Activated T-cell treated with anti-CD3 and anti-CD28 coated beads for 48 hours (primary cell): ENCODE results near the gene ZBTB42.

Source experiments
- DNase-seq: peaks from one replicate; pipeline ENCODE4 v3.0.0-alpha.2; 2020; ENCODE audit warnings: low read depth

ZBTB42 gene

GRCh38 chr14:104769324-104770071 is 31.4 kb upstream of the ZBTB42 start:
- no peak for DNase-seq

- no peak for DNase-seq
Observed at GRCh38 chr14:104770072-104770579, 30.8 kb upstream of the ZBTB42 start.

- no peak for DNase-seq
Observed at GRCh38 chr14:104770851-104771272, 30.0 kb upstream of the ZBTB42 start.

DNA sequence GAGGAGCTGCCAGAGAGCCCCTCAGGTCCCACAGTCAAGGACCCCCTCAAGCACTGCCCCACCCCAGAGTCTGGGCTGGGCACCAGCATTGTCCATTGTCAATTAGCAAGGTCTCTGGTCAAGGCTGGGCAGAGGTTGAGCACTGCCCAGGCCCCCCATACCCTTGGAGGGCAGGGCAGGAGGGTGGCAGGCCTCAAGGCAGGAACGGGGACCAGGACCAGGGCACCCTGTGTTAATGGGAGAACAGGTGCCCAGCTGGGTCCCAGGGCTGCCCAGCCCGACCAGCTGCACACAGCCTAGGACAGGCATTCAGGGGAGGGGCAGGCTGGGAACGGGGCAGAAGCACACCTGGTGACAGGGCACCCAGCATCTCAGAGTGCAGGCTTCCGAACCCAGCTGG is 29.5 kb upstream of the ZBTB42 start:
- no peak for DNase-seq

GRCh38 chr14:104771918-104772706 is 28.8 kb upstream of the ZBTB42 start:
- no peak for DNase-seq

DNA sequence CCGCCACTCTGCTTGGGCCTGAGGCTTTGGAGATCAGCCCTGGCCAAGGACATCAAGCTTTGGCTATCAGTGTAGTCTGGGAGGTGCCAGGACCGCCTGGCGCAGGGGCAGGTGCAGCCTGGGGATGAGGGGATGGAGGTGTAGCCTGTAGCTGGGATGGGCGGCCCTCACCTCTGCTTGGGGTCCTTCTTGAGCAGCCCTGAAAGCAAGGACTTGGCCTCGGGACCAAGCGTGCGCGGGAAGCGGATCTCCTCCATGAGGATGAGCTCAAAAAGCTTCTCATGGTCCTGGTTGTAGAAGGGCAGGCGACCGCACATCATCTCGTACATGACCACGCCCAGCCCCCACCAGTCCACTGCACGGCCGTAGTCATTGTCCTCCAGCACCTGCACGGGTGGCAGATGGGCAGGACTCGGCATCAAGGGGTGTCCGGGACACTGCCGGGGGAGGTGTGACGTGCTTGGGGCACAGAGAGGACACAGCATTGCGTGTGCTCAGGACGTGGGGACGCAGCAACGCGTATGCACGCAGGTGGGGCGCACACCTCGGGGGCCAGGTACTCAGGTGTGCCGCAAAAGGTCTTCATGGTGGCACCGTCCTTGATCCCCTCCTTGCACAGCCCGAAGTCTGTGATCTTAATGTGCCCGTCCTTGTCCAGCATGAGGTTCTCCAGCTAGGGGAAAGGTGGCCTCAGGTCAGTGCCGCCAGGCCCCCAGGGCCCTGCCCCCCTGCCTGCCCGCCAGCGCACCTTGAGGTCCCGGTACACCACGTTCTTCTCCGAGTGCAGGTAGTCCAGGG is 28.0 kb upstream of the ZBTB42 start:
- DNase-seq: no peak

DNA sequence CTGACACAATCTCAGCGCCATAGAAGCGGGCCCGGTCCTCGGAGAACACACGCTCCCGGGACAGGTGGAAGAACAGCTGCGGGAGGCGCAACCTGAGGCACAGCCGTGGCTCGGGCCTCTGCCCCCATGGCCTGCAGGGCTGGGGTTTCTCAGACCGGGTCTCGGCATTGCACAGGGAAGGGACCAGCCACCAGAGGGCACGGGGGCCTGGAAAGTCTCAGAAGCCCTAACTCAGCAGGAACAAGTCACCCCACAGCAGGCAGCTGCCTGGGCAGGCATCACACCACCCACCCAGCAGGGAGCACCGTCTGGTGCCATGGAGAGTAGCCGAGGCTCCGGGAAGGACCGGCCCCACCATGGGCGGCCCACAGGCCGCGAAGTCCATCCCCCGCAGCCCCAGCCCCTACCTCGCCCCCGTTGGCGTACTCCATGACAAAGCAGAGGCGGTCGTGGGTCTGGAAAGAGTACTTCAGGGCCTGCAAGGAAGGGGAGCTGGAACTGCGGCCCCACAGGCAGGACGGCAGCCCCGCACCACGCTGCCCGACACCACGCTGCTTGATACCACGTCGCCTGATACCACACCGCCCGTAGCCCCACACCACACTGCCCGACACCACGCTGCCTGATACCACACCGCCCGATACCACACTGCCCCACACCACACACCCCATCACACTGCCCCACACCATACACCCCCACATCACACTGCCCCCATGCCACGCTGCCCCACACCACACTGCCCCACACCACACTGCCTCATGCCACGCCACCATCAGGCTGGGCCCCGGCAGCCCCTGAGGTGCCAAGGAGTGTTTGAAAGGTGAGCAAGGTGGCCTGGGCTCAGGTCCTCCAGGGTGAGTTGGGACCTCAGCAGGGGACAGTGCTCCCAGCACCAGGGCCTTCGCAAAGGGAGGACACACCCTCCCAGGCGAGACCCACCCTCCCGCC is 27.1 kb upstream of the ZBTB42 start:
- DNase-seq: no peak

- no peak for DNase-seq
Observed at GRCh38 chr14:104774453-104775072, 26.3 kb upstream of the ZBTB42 start.

DNA sequence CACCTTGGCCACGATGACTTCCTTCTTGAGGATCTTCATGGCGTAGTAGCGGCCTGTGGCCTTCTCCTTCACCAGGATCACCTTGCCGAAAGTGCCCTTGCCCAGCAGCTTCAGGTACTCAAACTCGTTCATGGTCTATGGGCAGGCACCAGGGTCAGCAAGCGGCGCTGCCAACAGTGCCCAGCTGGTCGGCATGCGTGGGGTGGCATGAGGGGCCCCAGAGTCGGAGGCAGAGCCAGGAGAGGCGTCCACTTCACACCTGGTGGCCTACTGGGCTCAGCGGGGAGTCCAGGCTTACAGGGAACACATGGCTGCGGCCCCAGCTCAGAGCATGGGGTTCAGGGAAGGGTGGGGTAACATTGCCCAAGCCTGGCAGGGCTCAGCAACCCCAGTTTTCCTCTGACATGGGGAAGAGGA is 25.8 kb upstream of the ZBTB42 start:
- DNase-seq: no peak

DNA sequence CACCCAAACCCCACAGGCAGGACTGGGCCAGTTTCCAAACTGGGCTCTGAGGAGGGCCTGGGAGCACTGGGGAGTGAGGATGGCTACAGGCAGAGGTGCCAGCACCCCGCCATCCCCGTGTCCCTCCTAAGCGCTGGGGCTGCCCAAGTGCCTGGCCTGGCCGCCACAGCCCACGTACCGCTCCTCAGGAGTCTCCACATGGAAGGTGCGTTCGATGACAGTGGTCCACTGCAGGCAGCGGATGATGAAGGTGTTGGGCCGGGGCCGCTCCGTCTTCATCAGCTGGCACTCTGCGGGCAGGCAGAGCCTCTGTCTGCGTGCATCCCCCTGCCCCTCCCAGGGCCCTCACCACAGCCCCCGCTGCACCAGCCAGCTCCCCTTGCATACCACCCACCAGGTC is 24.4 kb upstream of the ZBTB42 start:
- no peak for DNase-seq

GRCh38 chr14:104776961-104777807 is 23.7 kb upstream of the ZBTB42 start:
- no peak for DNase-seq

GRCh38 chr14:104777808-104778249 is 23.1 kb upstream of the ZBTB42 start:
- DNase-seq: no peak

DNA sequence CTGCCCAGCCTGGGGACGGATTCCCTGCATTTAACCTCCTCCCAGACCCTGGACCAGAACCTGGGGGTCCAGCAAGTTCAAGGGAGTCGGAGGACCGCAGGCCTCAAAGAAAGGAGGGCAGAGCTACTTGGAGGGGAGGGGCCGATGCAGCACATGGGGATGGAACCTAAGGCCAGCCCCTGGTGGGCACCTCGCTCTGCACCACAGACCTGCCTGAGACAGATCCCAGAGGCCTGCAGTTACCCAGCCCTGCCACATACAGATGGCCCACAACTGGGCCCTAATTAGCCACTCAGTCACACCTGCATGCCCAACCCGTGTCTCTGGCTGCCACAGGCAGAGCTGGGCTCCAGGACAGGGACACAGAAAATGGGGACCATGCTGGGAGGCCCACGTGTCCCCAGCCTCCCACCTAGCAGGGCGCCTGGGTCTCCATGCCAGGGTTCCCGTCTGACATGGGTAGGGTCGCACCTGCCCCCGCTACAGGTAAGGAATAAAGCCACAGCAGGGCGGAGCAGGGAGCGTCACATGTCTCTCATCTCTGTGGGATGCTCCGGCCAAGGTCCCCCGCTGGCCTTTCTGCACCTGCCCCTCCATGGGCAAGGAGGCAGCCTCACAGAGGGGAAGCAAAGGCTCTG is 22.1 kb upstream of the ZBTB42 start:
- DNase-seq: no peak

DNA sequence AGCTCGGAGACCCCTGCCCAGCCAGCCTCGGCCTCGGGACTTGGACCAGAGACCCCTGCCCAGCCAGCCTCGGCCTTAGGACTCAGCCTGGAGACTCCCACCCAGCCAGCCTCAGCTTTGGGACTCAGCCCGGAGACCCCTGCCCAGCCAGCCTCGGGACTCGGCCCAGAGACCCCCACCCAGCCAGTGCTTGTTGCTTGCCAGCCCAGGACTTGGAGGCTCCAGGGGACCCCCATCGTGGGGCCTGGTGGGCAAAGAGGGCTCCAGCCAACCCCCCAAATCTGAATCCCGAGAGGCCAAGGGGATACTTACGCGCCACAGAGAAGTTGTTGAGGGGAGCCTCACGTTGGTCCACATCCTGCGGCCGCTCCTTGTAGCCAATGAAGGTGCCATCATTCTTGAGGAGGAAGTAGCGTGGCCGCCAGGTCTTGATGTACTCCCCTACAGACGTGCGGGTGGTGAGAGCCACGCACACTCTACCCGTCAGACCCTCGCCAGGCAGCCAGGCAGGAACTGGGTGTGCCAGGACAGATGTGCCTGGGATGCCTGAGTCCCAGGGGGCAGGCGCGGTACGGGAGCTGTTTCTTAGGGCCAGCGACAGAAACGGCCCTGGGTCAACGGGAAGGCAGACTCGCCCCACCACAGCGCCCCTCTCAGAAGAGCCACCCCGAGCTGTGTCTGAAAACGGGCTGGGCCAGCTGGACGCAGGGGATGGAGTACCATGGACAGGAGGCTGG is 21.0 kb upstream of the ZBTB42 start:
- DNase-seq: no peak

GRCh38 chr14:104780513-104781030 is 20.3 kb upstream of the ZBTB42 start:
- no peak for DNase-seq

GRCh38 chr14:104781271-104782077 is 19.4 kb upstream of the ZBTB42 start:
- no peak for DNase-seq

GRCh38 chr14:104782086-104782807 is 18.7 kb upstream of the ZBTB42 start:
- DNase-seq: no peak
